HFFc6 (cell line): ENCODE results near the gene ASPN. TPM values are rescaled to one million over a fixed set of nuclear protein-coding genes. Genes with fewer than 3 reads are reported as not detected.
A peak's percentile ranks its signal among the peaks of the same experiment; 100 is the strongest.

Experiments used
- DNase-seq: peaks from one replicate; pipeline ENCODE4 v3.0.0-alpha.2; 2018
- H3K27ac Mint-ChIP-seq: 2 replicates; pipeline ENCODE4 v1.8.0; 2020; ENCODE audit warnings: mild to moderate bottlenecking, mixed read lengths
- H3K27me3 Mint-ChIP-seq: 2 replicates; pipeline ENCODE4 v1.8.0; 2021; ENCODE audit warnings: mild to moderate bottlenecking, moderate library complexity, mixed read lengths; ENCODE audit not compliant: insufficient read depth
- H3K36me3 Mint-ChIP-seq: 2 replicates; pipeline ENCODE4 v1.8.0; 2021; ENCODE audit warnings: low read depth, mixed read lengths
- H3K4me1 Mint-ChIP-seq: 2 replicates; pipeline ENCODE4 v1.8.0; 2020; ENCODE audit warnings: low read depth, mixed read lengths
- H3K4me3 Mint-ChIP-seq: 2 replicates; pipeline ENCODE4 v1.8.0; 2020; ENCODE audit warnings: mild to moderate bottlenecking, moderate library complexity, mixed read lengths
- H3K9me3 Mint-ChIP-seq: 2 replicates; pipeline ENCODE4 v1.8.0; 2020; ENCODE audit warnings: mild to moderate bottlenecking, mixed read lengths
- total RNA-seq, 6 experiments: library from RNA; stranded (reverse); fragmentation: NEBNext Ultra II Directional; extraction: Animal tissue kit (Norgen Biotek cat#: 25700); gene quantifications; 2 replicates in 1 of 6; 3 replicates in 5 of 6; pipeline ENCODE4 v1.2.3, GENCODE V29; 2021
- TF ChIP-seq, protein P1 (sequence below): fragments of 200-600 bp; sonication (generic); IDR thresholded peaks from 2 replicates; pipeline ENCODE4 v1.5.0; 2021; ENCODE audit warnings: antibody characterized with exemption, mild to moderate bottlenecking

ASPN gene
- total RNA-seq, 6 experiments from 2014 or later = 4.0 to 6.7 (median 4.6) TPM

GRCh38 chr9:92488681-92489550, 6.6 kb upstream of the ASPN start:
- Mint-ChIP-seq H3K4me1 (peaks cover 30% of the 10 kb centered on the region), H3K27ac (peak overlapping the region; percentile 58)
- DNase-seq = peak; percentile 32

GRCh38 chr9:92486371-92486770, 4.1 kb upstream of the ASPN start:
- H3K27ac Mint-ChIP-seq = no peak overlapping the region
- TF ChIP-seq, protein P1, sequence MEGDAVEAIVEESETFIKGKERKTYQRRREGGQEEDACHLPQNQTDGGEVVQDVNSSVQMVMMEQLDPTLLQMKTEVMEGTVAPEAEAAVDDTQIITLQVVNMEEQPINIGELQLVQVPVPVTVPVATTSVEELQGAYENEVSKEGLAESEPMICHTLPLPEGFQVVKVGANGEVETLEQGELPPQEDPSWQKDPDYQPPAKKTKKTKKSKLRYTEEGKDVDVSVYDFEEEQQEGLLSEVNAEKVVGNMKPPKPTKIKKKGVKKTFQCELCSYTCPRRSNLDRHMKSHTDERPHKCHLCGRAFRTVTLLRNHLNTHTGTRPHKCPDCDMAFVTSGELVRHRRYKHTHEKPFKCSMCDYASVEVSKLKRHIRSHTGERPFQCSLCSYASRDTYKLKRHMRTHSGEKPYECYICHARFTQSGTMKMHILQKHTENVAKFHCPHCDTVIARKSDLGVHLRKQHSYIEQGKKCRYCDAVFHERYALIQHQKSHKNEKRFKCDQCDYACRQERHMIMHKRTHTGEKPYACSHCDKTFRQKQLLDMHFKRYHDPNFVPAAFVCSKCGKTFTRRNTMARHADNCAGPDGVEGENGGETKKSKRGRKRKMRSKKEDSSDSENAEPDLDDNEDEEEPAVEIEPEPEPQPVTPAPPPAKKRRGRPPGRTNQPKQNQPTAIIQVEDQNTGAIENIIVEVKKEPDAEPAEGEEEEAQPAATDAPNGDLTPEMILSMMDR = no peak
- no peaks in the 10 kb centered on the region for H3K9me3 Mint-ChIP-seq
- no peak for DNase-seq
- H3K27me3 Mint-ChIP-seq = no peaks in the 10 kb centered on the region
- no peak overlapping the region for H3K4me3 Mint-ChIP-seq
- no peaks in the 10 kb centered on the region for H3K36me3 Mint-ChIP-seq
- peaks cover 53% of the 10 kb centered on the region for H3K4me1 Mint-ChIP-seq

More at GRCh38 chr9:92488681-92489550, 6.6 kb upstream of the ASPN start:
- no peak overlapping the region; the same call in 1 of the 2 replicates for H3K4me3 Mint-ChIP-seq
- no peaks in the 10 kb centered on the region for H3K27me3 Mint-ChIP-seq
- H3K9me3 Mint-ChIP-seq = no peaks in the 10 kb centered on the region
- TF ChIP-seq, protein P1 = no peak
- H3K36me3 Mint-ChIP-seq = no peaks in the 10 kb centered on the region

GRCh38 chr9:92484563-92484962, 2.3 kb upstream of the ASPN start:
- TF ChIP-seq, protein P1 = no peak
- Mint-ChIP-seq H3K4me3 (no peak overlapping the region), H3K36me3 (no peaks in the 10 kb centered on the region), H3K9me3 (no peaks in the 10 kb centered on the region), H3K27me3 (no peaks in the 10 kb centered on the region), H3K27ac (no peak overlapping the region), H3K4me1 (peaks cover 64% of the 10 kb centered on the region)
- DNase-seq = no peak

GRCh38 chr9:92483627-92484545, 1.6 kb upstream of the ASPN start:
- DNase-seq = peak; percentile 21
- H3K9me3 Mint-ChIP-seq = no peaks in the 10 kb centered on the region
- no peaks in the 10 kb centered on the region for H3K36me3 Mint-ChIP-seq
- TF ChIP-seq, protein P1 = no peak
- H3K27ac Mint-ChIP-seq = peak overlapping the region; percentile 78
- H3K4me3 Mint-ChIP-seq = peak overlapping the region; percentile 56
- peaks cover 62% of the 10 kb centered on the region for H3K4me1 Mint-ChIP-seq
- no peaks in the 10 kb centered on the region for H3K27me3 Mint-ChIP-seq

- TF ChIP-seq, protein P1 = no peak
- H3K27me3 Mint-ChIP-seq = no peaks in the 10 kb centered on the region
- H3K4me3 Mint-ChIP-seq = no peak overlapping the region
- H3K4me1 Mint-ChIP-seq = peaks cover 58% of the 10 kb centered on the region
- no peak for DNase-seq
- H3K27ac Mint-ChIP-seq = no peak overlapping the region
- H3K9me3 Mint-ChIP-seq = no peaks in the 10 kb centered on the region
- H3K36me3 Mint-ChIP-seq = no peaks in the 10 kb centered on the region
These were observed 499 bp upstream of the ASPN start for GRCh38 chr9:92482805-92483204.
